Heart left ventricle (tissue), 13 donors: ENCODE data around the gene CYP2C8.

Experiments
- CTCF ChIP-seq, 12 donors: fragments of 200-600 bp; sonication (generic) in 4 of 12; IDR thresholded peaks; one replicate each; pipeline versions ENCODE4 v1.5.0 to v1.8.0; 2018 to 2022; ENCODE audit warnings: antibody characterized with exemption in 12 of 12, mild to moderate bottlenecking in 5 of 12
- POLR2A ChIP-seq, 2 donors: fragments of 450-650 bp; IDR thresholded peaks; one replicate each; pipeline ENCODE4 v1.6.1; 2017; ENCODE audit warnings: antibody characterized with exemption in 2 of 2, mild to moderate bottlenecking in 2 of 2, moderate library complexity in 2 of 2
- donor health status: ischemic (EF 13 %, LVEDD 7.1; RV severe dilation, severe dysfunction).
- donor health status: DM: no; HTN: yes; CAD: no.
- donor health status: DM: no; HTN: no; CAD: no.
- donor health status: ischemic (EF 25% LVEDD 6.9; RV normal size, moderate dysfunction).
- donor health status: ischemic (EF 25% LVEDD 5.7; RV mildly dilated, moderate dysfunction).
- donor health status: ischemic (EF 35%, LVEDD 5.7; RV mildly dilated, moderate dysfunction).
- donor health status: nonischemic (EF 11% LVEDD 7.7; RV severe dilation, severe dysfunction).
- donor health status: DM: yes; HTN: yes; CAD: no.
- donor health status: PGD.
- donor health status: ischemic (EF 29% LVEDD 5.4; RV normal size, mild dysfunction).
- donor health status: nonischemic (EF 23%, LVEDD 6.1; RV moderate dilation, normal function).

- TF ChIP-seq CTCF (IDR thresholded peaks at IDR 0.05), result no peak
- TF ChIP-seq POLR2A (IDR thresholded peaks at IDR 0.05), result no peak
Observed at GRCh38 chr10:94997741-94998174, 71.5 kb downstream of the CYP2C8 start.
